NCI-H345 treated with DMSO at 0.1 percent for 48 hours (cell line): ENCODE data around the gene CLEC7A.

Source experiments
- DNase-seq: peaks from one replicate; lab custom pipeline; 2025; ENCODE audit not compliant: unreplicated experiment; lab: John Stamatoyannopoulos, UW

Gene CLEC7A

DNA sequence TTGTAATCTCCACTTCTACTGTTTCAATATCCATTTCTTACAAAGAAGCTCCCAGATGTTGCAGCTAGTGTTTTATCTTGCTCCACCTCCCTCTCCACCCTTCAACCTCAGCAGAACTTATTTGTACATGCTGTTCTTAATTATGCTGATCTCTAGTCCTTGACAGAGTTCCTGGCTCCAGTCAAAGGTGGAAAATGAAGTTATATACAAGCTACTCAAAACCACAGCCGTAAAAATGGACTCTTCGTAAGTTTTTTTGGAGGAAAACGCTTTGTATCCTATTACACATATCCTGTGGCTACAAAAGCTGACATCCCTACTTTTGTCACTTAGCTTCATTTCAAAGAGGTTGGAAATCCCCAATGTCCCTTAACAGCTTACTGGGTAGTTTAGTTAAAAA lies 32.5 kb downstream of the CLEC7A start:
- no peak for DNase-seq

DNA sequence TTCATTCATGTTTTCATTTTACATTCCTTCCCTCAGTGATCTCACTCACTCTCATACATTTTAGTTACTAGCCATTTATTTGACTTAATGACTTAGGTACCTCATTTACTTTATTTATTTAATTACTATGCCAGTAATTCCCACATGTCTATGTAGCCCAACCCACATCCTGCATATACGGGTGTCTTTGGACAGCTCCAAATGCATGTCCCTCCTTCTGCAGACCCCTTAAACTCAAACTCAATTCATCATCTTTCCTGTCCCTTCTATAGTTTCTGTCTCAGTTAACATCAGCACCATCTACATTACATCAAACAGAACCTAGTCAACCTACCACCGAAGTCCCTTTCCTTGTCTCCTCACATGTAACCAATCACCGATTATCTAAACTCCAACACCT lies 34.0 kb downstream of the CLEC7A start:
- DNase-seq, result no peak

- no peak for DNase-seq
Measured at GRCh38 chr12:10094646-10095395, 35.2 kb downstream of the CLEC7A start.

GRCh38 chr12:10088955-10089900 lies 40.8 kb downstream of the CLEC7A start:
- DNase-seq, result no peak

DNA sequence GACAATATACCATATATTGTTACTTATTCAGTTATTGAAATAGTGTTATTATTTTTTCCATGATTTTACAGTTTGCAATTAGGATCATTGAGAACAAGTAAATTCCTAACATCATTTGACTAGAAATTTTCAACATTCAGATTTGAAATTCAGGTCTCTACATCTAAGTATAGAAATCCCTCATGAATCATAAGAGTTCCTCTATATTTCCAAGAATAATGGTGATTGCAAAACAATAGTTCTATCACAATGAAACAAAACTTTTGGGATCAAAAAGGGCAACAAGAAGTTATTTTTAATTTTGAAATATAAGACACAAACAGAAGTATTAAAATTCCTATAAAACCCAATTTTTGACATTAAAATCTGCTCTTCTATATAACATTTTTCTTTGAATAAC lies 42.0 kb downstream of the CLEC7A start:
- DNase-seq, result no peak

DNA sequence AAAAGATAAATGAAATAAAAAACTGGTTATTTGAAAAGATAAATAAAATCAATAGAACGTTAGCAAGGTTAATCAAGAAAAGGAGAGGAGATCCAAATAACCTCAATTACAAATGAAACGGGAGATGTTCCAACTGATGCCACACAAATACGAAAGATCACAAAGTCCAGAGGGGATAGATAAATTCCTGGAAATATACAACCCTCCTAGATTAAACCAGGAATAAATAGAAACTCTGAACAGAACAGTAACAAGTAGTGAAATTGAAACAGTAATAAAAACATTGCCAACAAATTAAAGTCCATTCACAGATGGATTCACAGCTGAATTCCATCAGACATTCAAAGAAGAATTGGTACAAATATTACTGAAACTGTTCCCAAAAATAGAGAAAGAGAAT lies 43.6 kb downstream of the CLEC7A start:
- DNase-seq, result no peak

DNA sequence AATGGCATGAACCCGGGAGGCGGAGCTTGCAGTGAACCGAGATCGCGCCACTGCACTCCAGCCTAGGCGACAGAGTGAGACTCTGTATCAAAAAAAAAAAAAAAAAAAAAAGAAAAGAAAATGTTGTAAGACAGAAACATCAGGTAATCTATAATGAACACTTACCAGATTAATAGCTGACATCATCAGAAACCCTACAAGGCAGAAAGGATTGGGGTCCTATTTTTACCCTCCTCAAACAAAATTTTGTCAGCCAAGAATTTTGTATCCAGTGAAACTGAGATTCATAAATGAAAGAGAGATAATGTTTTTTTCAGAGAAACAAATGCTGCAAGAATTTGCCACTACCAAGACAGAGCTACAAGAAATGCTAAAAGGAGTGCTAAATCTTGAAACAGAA lies 45.3 kb downstream of the CLEC7A start:
- DNase-seq, result no peak

DNA sequence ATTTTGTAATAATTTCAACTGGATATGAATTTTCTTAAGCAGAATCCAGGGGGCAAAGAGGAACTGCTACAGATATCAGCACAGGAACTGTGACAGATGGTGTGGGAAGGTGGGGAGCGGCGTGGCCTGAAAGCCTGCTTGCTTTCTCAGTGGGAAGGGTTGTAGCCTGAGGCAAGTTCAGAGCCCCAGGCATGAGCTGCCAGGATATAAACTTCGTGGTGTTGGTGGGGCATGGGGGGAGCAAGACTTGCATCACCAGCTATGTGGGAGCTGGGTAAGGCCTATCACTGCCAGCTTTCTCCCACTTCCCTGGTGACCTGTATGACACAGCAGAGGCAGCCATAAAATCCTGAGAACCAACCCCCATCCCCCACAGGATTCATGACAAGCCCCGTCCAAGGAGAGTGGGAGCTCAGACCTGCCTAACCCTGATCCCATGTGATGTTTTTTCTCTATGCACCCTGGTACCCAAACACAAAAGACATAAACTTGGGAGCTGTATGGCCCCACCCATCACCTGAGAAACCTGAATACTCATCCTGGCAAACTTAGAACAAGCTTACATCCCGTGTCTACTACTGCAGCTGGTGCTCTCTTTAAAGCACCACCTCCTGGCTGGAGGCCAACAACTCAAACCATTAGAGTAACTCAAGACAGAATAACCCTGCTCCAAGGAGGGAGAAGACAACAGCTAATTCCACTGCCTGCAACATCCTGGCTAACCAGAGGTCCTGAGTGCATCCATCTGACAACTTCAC lies 47.7 kb downstream of the CLEC7A start:
- DNase-seq, result no peak

DNA sequence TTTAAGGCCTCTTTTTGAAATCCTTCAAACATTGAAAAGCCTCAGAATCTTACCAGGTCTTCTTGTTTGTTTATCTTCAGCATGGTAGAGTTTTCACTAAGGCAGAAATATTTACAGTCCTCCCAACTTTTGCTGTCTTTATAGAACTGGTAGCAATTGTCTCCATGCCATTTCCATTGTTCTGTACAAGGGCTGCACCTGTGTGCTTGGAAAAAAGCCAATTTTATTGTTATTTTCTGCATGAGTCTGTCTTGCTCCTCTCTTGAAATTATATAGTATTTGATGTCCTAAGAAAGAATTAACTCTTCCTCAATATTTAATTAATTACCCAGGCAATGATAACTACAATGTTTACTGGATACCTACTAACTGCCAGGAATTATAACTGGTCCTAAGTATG lies 54.5 kb downstream of the CLEC7A start:
- peak; percentile 13 for DNase-seq

GRCh38 chr12:10073261-10073660 lies 56.7 kb downstream of the CLEC7A start:
- no peak for DNase-seq

DNA sequence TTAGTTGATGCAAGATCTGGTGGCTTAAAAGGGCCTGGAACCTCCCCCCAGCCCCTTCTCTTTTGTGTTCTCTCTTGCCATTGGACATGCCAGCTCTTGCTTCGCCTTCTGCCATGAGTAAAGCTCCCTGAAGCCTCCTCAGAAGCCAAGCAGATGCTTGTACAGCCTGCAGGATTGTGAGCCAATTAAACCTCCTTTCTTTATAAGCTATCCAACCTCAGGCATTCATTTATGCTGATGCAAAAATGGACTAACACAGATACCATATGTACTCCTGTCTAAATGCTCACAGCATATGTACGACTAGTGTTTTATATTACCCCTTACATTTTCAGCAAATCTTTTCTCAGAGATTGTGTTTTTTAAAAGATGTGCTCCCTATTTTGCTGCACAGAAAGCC lies 57.9 kb downstream of the CLEC7A start:
- no peak for DNase-seq

GRCh38 chr12:10070380-10070779 lies 59.6 kb downstream of the CLEC7A start:
- DNase-seq, result no peak

- DNase-seq, result no peak
Measured at GRCh38 chr12:10069976-10070375, 60.0 kb downstream of the CLEC7A start.

GRCh38 chr12:10069099-10069498 lies 60.9 kb downstream of the CLEC7A start:
- DNase-seq, result no peak

- no peak for DNase-seq
Measured at GRCh38 chr12:10068644-10069043, 61.4 kb downstream of the CLEC7A start.

DNA sequence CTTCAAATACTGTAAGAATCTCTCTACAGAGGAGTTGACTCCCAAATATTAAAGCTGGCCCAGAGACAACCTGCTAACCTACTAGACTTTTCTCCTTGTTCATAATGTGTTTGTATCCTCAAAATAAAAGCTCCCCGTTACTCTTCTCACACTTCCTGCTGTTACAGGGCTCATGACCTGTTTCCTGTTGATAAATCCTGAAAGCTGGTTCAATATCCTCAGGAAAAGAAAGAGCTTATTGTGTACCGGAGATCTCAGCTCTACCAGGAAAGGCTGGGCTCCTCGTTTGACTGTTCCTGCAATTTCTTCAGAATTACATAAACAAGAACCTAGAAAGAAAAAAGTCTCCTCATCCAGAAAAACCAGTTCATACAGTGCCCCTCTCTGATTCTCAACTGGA lies 62.1 kb downstream of the CLEC7A start:
- no peak for DNase-seq

DNA sequence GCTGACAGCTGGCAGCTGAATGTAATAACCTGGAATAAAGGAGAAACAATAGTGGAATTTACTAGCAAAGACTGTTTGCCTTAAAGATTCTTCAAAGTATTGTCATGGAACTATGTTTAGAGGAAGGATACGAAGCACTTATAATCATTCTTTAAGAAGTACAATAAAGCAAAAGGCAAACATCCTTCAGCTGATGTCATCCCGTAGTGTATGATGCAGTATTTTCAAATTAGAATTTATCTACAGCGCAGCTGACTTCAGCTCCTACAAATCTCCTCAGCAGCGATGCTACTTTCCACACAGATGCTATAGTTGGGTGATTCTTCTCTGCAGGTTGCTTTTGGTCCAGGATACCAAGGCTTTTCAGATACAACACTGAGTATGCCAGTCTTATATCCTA lies 62.7 kb downstream of the CLEC7A start:
- no peak for DNase-seq
